ENCODE measurements around the gene TICRR.

The TICRR gene

DNA sequence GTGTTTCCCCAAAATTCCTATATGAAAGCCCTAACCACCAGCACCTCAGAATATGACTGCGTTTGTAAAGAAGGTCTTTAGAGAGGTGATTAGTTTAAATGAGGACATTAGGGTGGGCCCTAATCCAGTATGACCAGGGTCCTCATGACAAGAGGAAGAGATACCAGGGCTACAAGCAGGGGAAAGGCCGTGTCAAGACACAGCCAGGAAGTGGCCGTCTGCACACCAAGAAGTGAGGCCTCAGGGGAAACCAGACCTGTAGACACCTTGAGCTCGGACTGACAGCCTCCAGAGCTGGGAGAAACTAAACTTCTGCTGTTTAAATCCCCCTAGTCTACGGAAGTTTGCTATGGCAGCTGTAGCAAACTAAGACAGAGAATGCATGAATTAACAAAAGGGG is 65.8 kb downstream of the TICRR start:
- TF ChIP-seq, protein P1, sequence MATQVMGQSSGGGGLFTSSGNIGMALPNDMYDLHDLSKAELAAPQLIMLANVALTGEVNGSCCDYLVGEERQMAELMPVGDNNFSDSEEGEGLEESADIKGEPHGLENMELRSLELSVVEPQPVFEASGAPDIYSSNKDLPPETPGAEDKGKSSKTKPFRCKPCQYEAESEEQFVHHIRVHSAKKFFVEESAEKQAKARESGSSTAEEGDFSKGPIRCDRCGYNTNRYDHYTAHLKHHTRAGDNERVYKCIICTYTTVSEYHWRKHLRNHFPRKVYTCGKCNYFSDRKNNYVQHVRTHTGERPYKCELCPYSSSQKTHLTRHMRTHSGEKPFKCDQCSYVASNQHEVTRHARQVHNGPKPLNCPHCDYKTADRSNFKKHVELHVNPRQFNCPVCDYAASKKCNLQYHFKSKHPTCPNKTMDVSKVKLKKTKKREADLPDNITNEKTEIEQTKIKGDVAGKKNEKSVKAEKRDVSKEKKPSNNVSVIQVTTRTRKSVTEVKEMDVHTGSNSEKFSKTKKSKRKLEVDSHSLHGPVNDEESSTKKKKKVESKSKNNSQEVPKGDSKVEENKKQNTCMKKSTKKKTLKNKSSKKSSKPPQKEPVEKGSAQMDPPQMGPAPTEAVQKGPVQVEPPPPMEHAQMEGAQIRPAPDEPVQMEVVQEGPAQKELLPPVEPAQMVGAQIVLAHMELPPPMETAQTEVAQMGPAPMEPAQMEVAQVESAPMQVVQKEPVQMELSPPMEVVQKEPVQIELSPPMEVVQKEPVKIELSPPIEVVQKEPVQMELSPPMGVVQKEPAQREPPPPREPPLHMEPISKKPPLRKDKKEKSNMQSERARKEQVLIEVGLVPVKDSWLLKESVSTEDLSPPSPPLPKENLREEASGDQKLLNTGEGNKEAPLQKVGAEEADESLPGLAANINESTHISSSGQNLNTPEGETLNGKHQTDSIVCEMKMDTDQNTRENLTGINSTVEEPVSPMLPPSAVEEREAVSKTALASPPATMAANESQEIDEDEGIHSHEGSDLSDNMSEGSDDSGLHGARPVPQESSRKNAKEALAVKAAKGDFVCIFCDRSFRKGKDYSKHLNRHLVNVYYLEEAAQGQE (IDR thresholded peaks at IDR 0.05; ENCODE audit: insufficient replicate concordance, low read depth), result no peak
- H3K4me3 ChIP-seq (replicated peaks; ENCODE audit: insufficient read depth, low read length), result no peak overlapping the region
- DNase-seq (ENCODE audit: low read depth in 1 of 2, low spot score in 1 of 2), result no peak
- H3K27me3 ChIP-seq (ENCODE audit: insufficient read depth, poor library complexity, severe bottlenecking), result no peaks in the 10 kb centered on the region
- H3K27ac ChIP-seq (replicated peaks), result no peak overlapping the region

DNA sequence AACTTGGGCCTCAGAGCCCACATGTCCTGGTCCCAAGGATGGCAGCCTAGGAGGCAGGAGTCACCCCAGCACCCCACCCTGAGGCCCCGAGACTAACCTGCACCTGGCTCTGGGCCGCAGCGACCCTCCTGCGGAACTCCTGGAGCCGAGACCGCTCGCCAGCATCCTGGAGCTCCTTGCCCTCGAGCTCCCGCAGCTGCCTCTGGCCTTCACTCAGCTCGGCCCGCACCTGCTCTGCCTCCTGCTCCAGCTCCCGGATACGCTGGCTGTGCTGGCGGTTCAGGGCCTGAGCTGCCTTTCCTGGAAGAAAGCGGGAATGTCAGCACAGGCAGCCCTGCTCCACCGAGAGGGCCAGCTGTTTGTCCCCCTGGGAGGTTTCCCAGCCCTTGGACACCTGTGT is 66.8 kb downstream of the TICRR start:
- Histone ChIP-seq H3K4me3 (replicated peaks; ENCODE audit: insufficient read depth, low read length) (no peak overlapping the region), H3K27ac (replicated peaks) (no peak overlapping the region), H3K27me3 (ENCODE audit: insufficient read depth, poor library complexity, severe bottlenecking) (no peaks in the 10 kb centered on the region)
- no peak for DNase-seq (ENCODE audit: low read depth in 1 of 2, low spot score in 1 of 2)
- no peak for TF ChIP-seq SPI1 (IDR thresholded peaks at IDR 0.05; ENCODE audit: borderline replicate concordance, low read depth)

DNA sequence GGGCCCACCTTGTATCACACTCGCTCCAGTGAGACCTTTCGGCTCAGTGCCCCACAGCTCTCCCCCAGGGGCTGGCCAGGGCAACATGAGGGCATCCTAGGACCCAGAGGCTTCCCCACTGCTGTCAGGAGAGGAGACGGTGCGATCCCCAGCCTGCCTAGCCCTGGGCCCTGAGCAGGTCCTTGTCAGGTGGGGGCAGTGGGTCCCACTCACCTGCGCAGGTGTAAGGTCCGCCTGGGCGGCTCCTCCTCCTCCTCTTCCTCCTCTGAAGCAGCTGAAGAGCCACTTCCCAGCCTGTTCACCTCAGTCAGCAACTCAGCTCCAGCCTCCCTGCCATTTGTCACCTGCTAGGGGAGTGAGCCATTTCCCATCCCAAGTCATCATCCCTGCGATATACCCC is 70.4 kb downstream of the TICRR start:
- DNase-seq (ENCODE audit: low read depth in 1 of 2, low spot score in 1 of 2), result no peak
- Histone ChIP-seq H3K4me3 (replicated peaks; ENCODE audit: insufficient read depth, low read length) (no peak overlapping the region), H3K27me3 (ENCODE audit: insufficient read depth, poor library complexity, severe bottlenecking) (no peaks in the 10 kb centered on the region), H3K27ac (replicated peaks) (no peak overlapping the region)
- TF ChIP-seq GABPA (IDR thresholded peaks at IDR 0.05; ENCODE audit: low read depth), result no peak
- TF ChIP-seq SPI1 (IDR thresholded peaks at IDR 0.05; ENCODE audit: borderline replicate concordance, low read depth), result no peak
- TF ChIP-seq, protein P2, sequence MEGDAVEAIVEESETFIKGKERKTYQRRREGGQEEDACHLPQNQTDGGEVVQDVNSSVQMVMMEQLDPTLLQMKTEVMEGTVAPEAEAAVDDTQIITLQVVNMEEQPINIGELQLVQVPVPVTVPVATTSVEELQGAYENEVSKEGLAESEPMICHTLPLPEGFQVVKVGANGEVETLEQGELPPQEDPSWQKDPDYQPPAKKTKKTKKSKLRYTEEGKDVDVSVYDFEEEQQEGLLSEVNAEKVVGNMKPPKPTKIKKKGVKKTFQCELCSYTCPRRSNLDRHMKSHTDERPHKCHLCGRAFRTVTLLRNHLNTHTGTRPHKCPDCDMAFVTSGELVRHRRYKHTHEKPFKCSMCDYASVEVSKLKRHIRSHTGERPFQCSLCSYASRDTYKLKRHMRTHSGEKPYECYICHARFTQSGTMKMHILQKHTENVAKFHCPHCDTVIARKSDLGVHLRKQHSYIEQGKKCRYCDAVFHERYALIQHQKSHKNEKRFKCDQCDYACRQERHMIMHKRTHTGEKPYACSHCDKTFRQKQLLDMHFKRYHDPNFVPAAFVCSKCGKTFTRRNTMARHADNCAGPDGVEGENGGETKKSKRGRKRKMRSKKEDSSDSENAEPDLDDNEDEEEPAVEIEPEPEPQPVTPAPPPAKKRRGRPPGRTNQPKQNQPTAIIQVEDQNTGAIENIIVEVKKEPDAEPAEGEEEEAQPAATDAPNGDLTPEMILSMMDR (IDR thresholded peaks at IDR 0.05; ENCODE audit: insufficient read depth, low read length), result no peak
- TF ChIP-seq, protein P1 (IDR thresholded peaks at IDR 0.05; ENCODE audit: insufficient replicate concordance, low read depth), result no peak
- no peak for TF ChIP-seq POLR2AphosphoS5 (IDR thresholded peaks at IDR 0.05; ENCODE audit: low read depth)

DNA sequence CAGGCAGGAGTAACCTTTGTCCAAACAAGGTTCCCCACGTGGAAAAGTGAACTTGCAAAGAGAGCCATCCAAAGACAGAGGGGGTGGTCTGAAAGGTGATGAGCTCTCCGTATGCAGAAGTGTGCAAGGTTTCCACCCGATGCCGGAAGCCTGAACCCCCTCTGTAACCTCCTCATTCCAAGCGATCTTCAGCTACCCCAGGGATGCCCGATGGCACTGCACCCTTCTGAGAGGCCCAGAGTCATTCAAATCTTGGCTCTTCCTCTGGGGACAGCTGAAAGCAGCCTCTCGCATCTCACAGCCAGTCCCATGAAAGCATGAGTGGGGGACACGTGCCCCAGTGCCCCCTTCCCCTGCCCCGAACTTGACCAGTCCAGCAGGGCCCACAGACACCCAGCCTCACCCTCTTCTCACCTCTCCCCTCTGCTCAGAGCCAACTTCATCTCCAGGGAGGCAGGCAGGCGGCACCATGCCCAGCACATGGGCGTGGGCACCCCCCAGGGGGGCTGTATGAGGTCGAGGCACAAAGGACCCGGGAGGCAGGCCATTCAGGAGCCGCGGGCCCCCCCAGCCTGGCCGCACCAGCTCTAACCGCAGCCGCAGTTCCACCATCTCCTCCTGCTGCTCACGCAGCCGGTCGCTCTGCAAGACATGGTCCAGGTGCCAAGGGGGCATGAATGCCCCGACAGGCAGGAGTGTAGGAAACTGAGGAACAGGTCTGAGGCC is 71.3 kb downstream of the TICRR start:
- no peak overlapping the region for H3K4me3 ChIP-seq (replicated peaks; ENCODE audit: insufficient read depth, low read length)
- TF ChIP-seq POLR2AphosphoS5 (IDR thresholded peaks at IDR 0.05; ENCODE audit: low read depth), result no peak
- TF ChIP-seq SPI1 (IDR thresholded peaks at IDR 0.05; ENCODE audit: borderline replicate concordance, low read depth), result no peak
- TF ChIP-seq, protein P1 (IDR thresholded peaks at IDR 0.05; ENCODE audit: insufficient replicate concordance, low read depth), result no peak
- TF ChIP-seq GABPA (IDR thresholded peaks at IDR 0.05; ENCODE audit: low read depth), result no peak
- TF ChIP-seq, protein P2 (IDR thresholded peaks at IDR 0.05; ENCODE audit: insufficient read depth, low read length), result no peak
- no peak for DNase-seq (ENCODE audit: low read depth in 1 of 2, low spot score in 1 of 2)

More for the DNA sequence above, 71.3 kb downstream of the TICRR start:
- H3K27ac ChIP-seq (replicated peaks), result no peak overlapping the region
- no peaks in the 10 kb centered on the region for H3K27me3 ChIP-seq (ENCODE audit: insufficient read depth, poor library complexity, severe bottlenecking)
